HepG2 (cell line): Measurements from ENCODE around the gene PLD1. TPM values are rescaled to one million over a fixed set of nuclear protein-coding genes. Genes with fewer than 3 reads are reported as not detected.

Experiments
- GABPA ChIP-seq, 2 experiments: IDR thresholded peaks; 2 replicates each; pipeline ENCODE4 v1.6.1; 2011 to 2016; ENCODE audit warnings: low read depth in 2 of 2, low read length in 1 of 2, missing biosample characterization in 1 of 2, missing genetic modification characterization in 1 of 2
- KDM4B ChIP-seq: sonication (generic); formaldehyde crosslinking; IDR thresholded peaks from 2 replicates; pipeline ENCODE4 v1.4.0; 2020; ENCODE audit warnings: missing genetic modification reagents
- MAFF ChIP-seq: IDR thresholded peaks from 2 replicates; pipeline ENCODE4 v1.6.1; 2011; ENCODE audit warnings: low read depth, low read length, improper control_type of control experiment
- MAFK ChIP-seq, 2 experiments: IDR thresholded peaks in 1 of 2; conservative IDR thresholded peaks in 1 of 2; 2 replicates each; pipeline ENCODE4 v1.6.1; 2011; ENCODE audit warnings: improper control_type of control experiment in 2 of 2, low read length in 2 of 2
- MEIS2 ChIP-seq: sonication (generic); formaldehyde crosslinking; IDR thresholded peaks from 2 replicates; pipeline ENCODE4 v1.9.0; 2021; ENCODE audit warnings: mild to moderate bottlenecking, missing genetic modification reagents
- SRY ChIP-seq: sonication (generic); formaldehyde crosslinking; IDR thresholded peaks from 2 replicates; pipeline ENCODE4 v1.8.0; 2022; ENCODE audit warnings: mild to moderate bottlenecking, missing genetic modification reagents
- ZBTB20 ChIP-seq: sonication (generic); formaldehyde crosslinking; IDR thresholded peaks from 2 replicates; pipeline ENCODE4 v1.8.1; 2023; ENCODE audit warnings: missing genetic modification reagents, low read depth, mild to moderate bottlenecking, borderline replicate concordance
- ZBTB38 ChIP-seq: sonication (generic); formaldehyde crosslinking; IDR thresholded peaks from 2 replicates; pipeline ENCODE4 v1.5.1; 2020; ENCODE audit warnings: mild to moderate bottlenecking, missing genetic modification reagents
- ZKSCAN1 ChIP-seq: fragments of 150-350 bp; IDR thresholded peaks from 2 replicates; pipeline ENCODE4 v1.6.1; 2014; ENCODE audit warnings: low read length
- ZNF124 ChIP-seq: sonication (generic); formaldehyde crosslinking; IDR thresholded peaks from 2 replicates; pipeline ENCODE4 v1.4.0; 2020; ENCODE audit warnings: missing genetic modification reagents
- ZNF180 ChIP-seq: sonication (generic); formaldehyde crosslinking; IDR thresholded peaks from 2 replicates; pipeline ENCODE4 v1.4.0; 2020; ENCODE audit warnings: low read depth, missing genetic modification reagents, borderline replicate concordance
- ZNF367 ChIP-seq: sonication (generic); formaldehyde crosslinking; IDR thresholded peaks from 2 replicates; pipeline ENCODE4 v1.4.0; 2020; ENCODE audit warnings: missing genetic modification reagents, borderline replicate concordance
- ZNF510 ChIP-seq: sonication (generic); formaldehyde crosslinking; IDR thresholded peaks from 2 replicates; pipeline ENCODE4 v1.4.0; 2020; ENCODE audit warnings: low read depth, mild to moderate bottlenecking, missing genetic modification reagents
- ZNF747 ChIP-seq: sonication (generic); formaldehyde crosslinking; IDR thresholded peaks from 2 replicates; pipeline ENCODE4 v1.8.1; 2023; ENCODE audit warnings: missing genetic modification reagents, mild to moderate bottlenecking, borderline replicate concordance
- ZNF83 ChIP-seq: sonication (generic); formaldehyde crosslinking; IDR thresholded peaks from 2 replicates; pipeline ENCODE4 v1.4.0; 2020; ENCODE audit warnings: missing genetic modification reagents, mild to moderate bottlenecking, borderline replicate concordance
- polyA plus RNA-seq, 8 experiments: library from polyadenylated mRNA; depleted of rRNA in 3 of 8; stranded (reverse) in 7 of 8; unstranded in 1 of 8; fragments of >200 nt; fragmentation: Illumina TruSeq in 4 of 8; extraction: Trizol in 4 of 8; gene quantifications; 2 replicates each; pipeline versions ENCODE4 v1.2.1 to v1.2.3, GENCODE V29; 2011 to 2016; ENCODE audit warnings: low read depth in 4 of 8, missing spikeins in 1 of 8, mixed read lengths in 1 of 8; ENCODE audit not compliant: insufficient read depth in 1 of 8
- total RNA-seq, 5 experiments: library from RNA; depleted of rRNA; stranded (reverse); fragments of >200 nt; fragmentation: Illumina TruSeq; extraction: Trizol; gene quantifications; 2 replicates each; pipeline ENCODE4 v1.2.3, GENCODE V29; 2016; ENCODE audit warnings: low read depth in 1 of 5
- TF ChIP-seq, protein P1 (sequence below), 2 experiments: fragments of 450-650 bp in 1 of 2; sonication (generic) in 1 of 2; formaldehyde crosslinking; IDR thresholded peaks; 2 replicates each; pipeline versions ENCODE4 v1.5.0 to v1.8.0; 2020 to 2022; ENCODE audit warnings: mild to moderate bottlenecking in 1 of 2, missing genetic modification reagents in 1 of 2
- TF ChIP-seq, protein P2 (sequence below): sonication (generic); formaldehyde crosslinking; IDR thresholded peaks from 2 replicates; pipeline ENCODE4 v1.4.0; 2020; ENCODE audit warnings: low read depth, mild to moderate bottlenecking, missing genetic modification reagents
- TF ChIP-seq, protein P3 (sequence below): sonication (generic); formaldehyde crosslinking; IDR thresholded peaks from 2 replicates; pipeline ENCODE4 v1.4.0; 2020; ENCODE audit warnings: missing genetic modification reagents
- TF ChIP-seq, protein P4 (sequence below): IDR thresholded peaks from 2 replicates; pipeline ENCODE4 v1.6.1; 2016; ENCODE audit warnings: mild to moderate bottlenecking
- TF ChIP-seq, protein P5 (sequence below): sonication (generic); formaldehyde crosslinking; IDR thresholded peaks from 2 replicates; pipeline ENCODE4 v1.5.0; 2020; ENCODE audit warnings: missing genetic modification reagents

PLD1 gene
- total and polyA plus RNA-seq, 2 of the 13 experiments (the other 11 are each of a cell fraction or from before 2014, with no cell fraction given): 27.1 to 59.4 TPM

DNA sequence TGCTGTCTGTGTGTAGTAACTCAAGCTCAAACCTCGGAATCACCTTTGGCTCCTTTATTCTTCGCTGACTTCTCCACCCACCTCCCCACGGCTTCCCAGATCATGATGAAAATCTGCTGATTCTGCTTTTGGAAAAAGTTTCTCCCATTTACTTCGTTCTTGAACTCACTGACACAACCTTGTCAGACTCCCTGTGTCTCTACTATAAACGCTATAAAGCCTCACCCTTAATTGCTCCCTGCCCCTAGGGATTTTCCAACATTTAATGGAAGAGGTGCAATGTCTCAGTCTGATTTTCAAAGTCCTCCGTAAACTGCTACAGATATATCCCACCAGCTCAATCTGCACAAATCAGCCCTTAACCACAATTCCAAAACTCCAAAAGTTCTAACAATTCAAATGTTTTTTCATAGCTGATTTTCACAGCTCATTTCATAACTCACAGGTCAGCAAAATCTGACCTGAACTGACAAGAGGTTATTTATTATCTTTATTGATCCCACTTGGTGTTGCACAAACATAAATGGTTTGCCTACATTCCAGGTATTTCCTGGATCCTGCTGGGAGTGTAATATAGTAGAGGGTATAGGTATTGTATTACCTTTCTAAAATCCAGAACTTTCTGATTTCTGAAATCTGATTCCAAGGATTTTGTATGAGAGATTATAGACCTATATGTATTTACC, 129.4 kb downstream of the PLD1 start (continued):
- TF ChIP-seq GABPA (IDR thresholded peaks at IDR 0.05; ENCODE audit: low read depth, low read length) (no peak), GABPA (CRISPR knock-in tag; IDR thresholded peaks at IDR 0.05; ENCODE audit: low read depth) (0 out of 2 replicates have a peak, but pooled peaks have one; percentile 15), KDM4B (no peak), ZBTB20 (CRISPR knock-in tag) (peak; percentile 96; the same call in 1 of the 2 replicates), ZNF510 (CRISPR knock-in tag) (no peak), ZNF747 (CRISPR knock-in tag) (no peak), ZNF367 (CRISPR knock-in tag) (no peak), SRY (CRISPR knock-in tag) (no peak), MEIS2 (CRISPR knock-in tag) (peak; percentile 91), ZNF180 (CRISPR knock-in tag) (no peak), ZNF83 (CRISPR knock-in tag) (no peak), ZNF124 (CRISPR knock-in tag) (no peak), ZBTB38 (no peak), MAFF (peak; percentile 98), ZKSCAN1 (no peak), MAFK (conservative IDR thresholded peaks at IDR 0.05 in 1 of 2, IDR thresholded peaks at IDR 0.05 in 1 of 2; ENCODE audit: low read length in 2 of 2) (peak; percentile 98 to 99)
- TF ChIP-seq, protein P1, sequence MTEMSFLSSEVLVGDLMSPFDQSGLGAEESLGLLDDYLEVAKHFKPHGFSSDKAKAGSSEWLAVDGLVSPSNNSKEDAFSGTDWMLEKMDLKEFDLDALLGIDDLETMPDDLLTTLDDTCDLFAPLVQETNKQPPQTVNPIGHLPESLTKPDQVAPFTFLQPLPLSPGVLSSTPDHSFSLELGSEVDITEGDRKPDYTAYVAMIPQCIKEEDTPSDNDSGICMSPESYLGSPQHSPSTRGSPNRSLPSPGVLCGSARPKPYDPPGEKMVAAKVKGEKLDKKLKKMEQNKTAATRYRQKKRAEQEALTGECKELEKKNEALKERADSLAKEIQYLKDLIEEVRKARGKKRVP (CRISPR knock-in tag; IDR thresholded peaks at IDR 0.05): peak in 1 of 2 experiments; percentile 44; a peak in 1 of 4 replicates
- TF ChIP-seq, protein P2, sequence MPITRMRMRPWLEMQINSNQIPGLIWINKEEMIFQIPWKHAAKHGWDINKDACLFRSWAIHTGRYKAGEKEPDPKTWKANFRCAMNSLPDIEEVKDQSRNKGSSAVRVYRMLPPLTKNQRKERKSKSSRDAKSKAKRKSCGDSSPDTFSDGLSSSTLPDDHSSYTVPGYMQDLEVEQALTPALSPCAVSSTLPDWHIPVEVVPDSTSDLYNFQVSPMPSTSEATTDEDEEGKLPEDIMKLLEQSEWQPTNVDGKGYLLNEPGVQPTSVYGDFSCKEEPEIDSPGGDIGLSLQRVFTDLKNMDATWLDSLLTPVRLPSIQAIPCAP (CRISPR knock-in tag): no peak
- TF ChIP-seq, protein P3, sequence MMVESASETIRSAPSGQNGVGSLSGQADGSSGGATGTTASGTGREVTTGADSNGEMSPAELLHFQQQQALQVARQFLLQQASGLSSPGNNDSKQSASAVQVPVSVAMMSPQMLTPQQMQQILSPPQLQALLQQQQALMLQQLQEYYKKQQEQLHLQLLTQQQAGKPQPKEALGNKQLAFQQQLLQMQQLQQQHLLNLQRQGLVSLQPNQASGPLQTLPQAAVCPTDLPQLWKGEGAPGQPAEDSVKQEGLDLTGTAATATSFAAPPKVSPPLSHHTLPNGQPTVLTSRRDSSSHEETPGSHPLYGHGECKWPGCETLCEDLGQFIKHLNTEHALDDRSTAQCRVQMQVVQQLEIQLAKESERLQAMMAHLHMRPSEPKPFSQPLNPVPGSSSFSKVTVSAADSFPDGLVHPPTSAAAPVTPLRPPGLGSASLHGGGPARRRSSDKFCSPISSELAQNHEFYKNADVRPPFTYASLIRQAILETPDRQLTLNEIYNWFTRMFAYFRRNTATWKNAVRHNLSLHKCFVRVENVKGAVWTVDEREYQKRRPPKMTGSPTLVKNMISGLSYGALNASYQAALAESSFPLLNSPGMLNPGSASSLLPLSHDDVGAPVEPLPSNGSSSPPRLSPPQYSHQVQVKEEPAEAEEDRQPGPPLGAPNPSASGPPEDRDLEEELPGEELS (CRISPR knock-in tag): peak; percentile 63
- TF ChIP-seq, protein P4, sequence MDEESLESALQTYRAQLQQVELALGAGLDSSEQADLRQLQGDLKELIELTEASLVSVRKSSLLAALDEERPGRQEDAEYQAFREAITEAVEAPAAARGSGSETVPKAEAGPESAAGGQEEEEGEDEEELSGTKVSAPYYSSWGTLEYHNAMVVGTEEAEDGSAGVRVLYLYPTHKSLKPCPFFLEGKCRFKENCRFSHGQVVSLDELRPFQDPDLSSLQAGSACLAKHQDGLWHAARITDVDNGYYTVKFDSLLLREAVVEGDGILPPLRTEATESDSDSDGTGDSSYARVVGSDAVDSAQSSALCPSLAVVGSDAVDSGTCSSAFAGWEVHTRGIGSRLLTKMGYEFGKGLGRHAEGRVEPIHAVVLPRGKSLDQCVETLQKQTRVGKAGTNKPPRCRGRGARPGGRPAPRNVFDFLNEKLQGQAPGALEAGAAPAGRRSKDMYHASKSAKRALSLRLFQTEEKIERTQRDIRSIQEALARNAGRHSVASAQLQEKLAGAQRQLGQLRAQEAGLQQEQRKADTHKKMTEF: peak; percentile 33; the same call in 1 of the 2 replicates
- TF ChIP-seq, protein P5, sequence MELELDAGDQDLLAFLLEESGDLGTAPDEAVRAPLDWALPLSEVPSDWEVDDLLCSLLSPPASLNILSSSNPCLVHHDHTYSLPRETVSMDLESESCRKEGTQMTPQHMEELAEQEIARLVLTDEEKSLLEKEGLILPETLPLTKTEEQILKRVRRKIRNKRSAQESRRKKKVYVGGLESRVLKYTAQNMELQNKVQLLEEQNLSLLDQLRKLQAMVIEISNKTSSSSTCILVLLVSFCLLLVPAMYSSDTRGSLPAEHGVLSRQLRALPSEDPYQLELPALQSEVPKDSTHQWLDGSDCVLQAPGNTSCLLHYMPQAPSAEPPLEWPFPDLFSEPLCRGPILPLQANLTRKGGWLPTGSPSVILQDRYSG (CRISPR knock-in tag): no peak
